Measurements from ENCODE around the gene CRTAP. TPM values are rescaled to one million over a fixed set of nuclear protein-coding genes. Genes with fewer than 3 reads are reported as not detected.

CRTAP gene
- total and polyA plus RNA-seq, 2 experiments from 2014 or later: 71.9 to 210 TPM

DNA sequence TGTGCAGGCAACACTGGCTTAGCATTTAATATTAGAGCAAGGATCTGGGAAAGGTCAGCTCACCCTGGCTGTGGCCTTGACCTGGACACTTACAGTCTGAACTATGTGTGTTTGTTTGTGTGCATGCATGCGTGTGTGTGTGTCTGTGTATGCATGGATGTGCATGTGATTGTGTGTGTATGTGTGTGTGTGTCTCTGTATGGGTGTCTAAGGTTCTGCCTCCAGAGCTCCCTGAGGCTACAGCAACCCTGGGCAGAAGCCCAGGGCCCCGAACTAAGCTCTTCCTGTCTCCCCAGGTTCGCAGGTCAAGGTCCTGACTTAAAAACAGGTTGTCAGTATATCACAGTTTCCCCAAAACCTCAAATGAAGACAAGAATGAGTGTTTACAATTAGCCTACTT is 53.5 kb downstream of the CRTAP start:
- Mint-ChIP-seq H3K27ac (no peak overlapping the region), H3K4me1 (no peaks in the 10 kb centered on the region), H3K27me3 (ENCODE audit: insufficient read depth, low read depth, poor library complexity) (no peaks in the 10 kb centered on the region), H3K4me3 (no peak overlapping the region), H3K9me3 (no peaks in the 10 kb centered on the region), H3K36me3 (ENCODE audit: low read depth) (no peaks in the 10 kb centered on the region)
- Histone ChIP-seq H3K4me2 (no peak overlapping the region), H3F3A (replicated peaks; ENCODE audit: low read depth) (no peaks in the 10 kb centered on the region), H3K4me3 (no peak overlapping the region), H3K4me1 (ENCODE audit: insufficient read depth) (no peaks in the 10 kb centered on the region), H3K36me3 (ENCODE audit: insufficient read depth) (no peaks in the 10 kb centered on the region), H3K27me3 (ENCODE audit: insufficient read depth) (no peaks in the 10 kb centered on the region), H4K20me1 (replicated peaks; ENCODE audit: insufficient read depth) (no peaks in the 10 kb centered on the region), H2AFZ (peak overlapping the region; percentile 80; the same call in 1 of the 2 replicates), H3K79me2 (replicated peaks; ENCODE audit: insufficient read depth) (no peaks in the 10 kb centered on the region), H3K27ac (ENCODE audit: low read depth) (no peak overlapping the region), H3K9me2 (ENCODE audit: insufficient read depth) (no peaks in the 10 kb centered on the region)
- ATAC-seq: no peak
- no peak for DNase-seq (ENCODE audit: low spot score)
- TF ChIP-seq JUNB (IDR thresholded peaks at IDR 0.05; ENCODE audit: unreplicated experiment) (no peak), EZH2 (IDR thresholded peaks at IDR 0.05; ENCODE audit: low read depth, unreplicated experiment) (no peak), POLR2AphosphoS5 (IDR thresholded peaks at IDR 0.05; ENCODE audit: low read depth) (no peak), ZNF114 (CRISPR knock-in tag; IDR thresholded peaks at IDR 0.05) (no peak), ZNF331 (CRISPR knock-in tag; IDR thresholded peaks at IDR 0.05; ENCODE audit: low read depth) (no peak), STAT1 (IDR thresholded peaks at IDR 0.05; ENCODE audit: unreplicated experiment) (no peak), ETS1 (IDR thresholded peaks at IDR 0.05) (no peak), REST (IDR thresholded peaks at IDR 0.05; ENCODE audit: unreplicated experiment) (no peak), NANOG (IDR thresholded peaks at IDR 0.05; ENCODE audit: borderline replicate concordance) (no peak), EZH2phosphoT487 (IDR thresholded peaks at IDR 0.05; ENCODE audit: unreplicated experiment) (no peak), CREB1 (CRISPR knock-in tag; IDR thresholded peaks at IDR 0.05; ENCODE audit: low read depth) (no peak), ZNF462 (CRISPR knock-in tag; IDR thresholded peaks at IDR 0.05) (no peak), CTCF (conservative IDR thresholded peaks at IDR 0.05; ENCODE audit: low read depth in 2 of 2) (no peak)
